Right lobe of liver (tissue), 6 donors: ENCODE measurements around the gene CELF2. TPM values are rescaled to one million over a fixed set of nuclear protein-coding genes. Genes with fewer than 3 reads are reported as not detected.

Experiments used
- ATAC-seq, 4 donors: fragments of 200-7000 bp; cut with Tn5 transposase; one replicate each; pipeline ENCODE4 v1.9.1; 2020; ENCODE audit warnings: mild to moderate bottlenecking in 4 of 4, moderate library complexity in 4 of 4
- DNase-seq, 3 donors: peaks; one replicate each; pipeline ENCODE4 v3.0.0-alpha.2; 2020
- H3K27ac ChIP-seq, 3 donors: fragments of 200-600 bp; one replicate each; pipeline ENCODE4 v1.8.0; 2022
- H3K27me3 ChIP-seq, 2 donors: fragments of 200-600 bp; one replicate each; pipeline ENCODE4 v1.8.0; 2022
- H3K36me3 ChIP-seq, 4 donors: fragments of 200-600 bp; sonication (generic) in 1 of 4; one replicate each; pipeline versions ENCODE4 v1.5.1 to v1.8.0; 2017 to 2022; ENCODE audit warnings: control low read depth in 1 of 4
- H3K4me1 ChIP-seq, 4 donors: fragments of 200-600 bp; sonication (generic) in 1 of 4; one replicate each; pipeline versions ENCODE4 v1.5.1 to v1.8.0; 2017 to 2022; ENCODE audit warnings: control low read depth in 1 of 4
- H3K4me3 ChIP-seq, 3 donors: fragments of 200-600 bp; one replicate each; pipeline ENCODE4 v1.8.0; 2022
- H3K9me3 ChIP-seq, 4 donors: fragments of 200-600 bp; sonication (generic) in 1 of 4; one replicate each; pipeline versions ENCODE4 v1.5.1 to v1.8.0; 2017 to 2022; ENCODE audit warnings: control low read depth in 1 of 4
- POLR2A ChIP-seq: fragments of 450-650 bp; IDR thresholded peaks from one replicate; pipeline ENCODE4 v1.6.1; 2017; ENCODE audit warnings: antibody characterized with exemption, mild to moderate bottlenecking
- WGBS: methylation state at CpG from one replicate; pipeline ENCODE4 v1.1.6; 2018; ENCODE audit warnings: low coverage, low lambda C conversion rate; ENCODE audit not compliant: insufficient coverage; ENCODE audit errors: missing lambda C conversion rate; 5-methylcytosine and 5-hydroxymethylcytosine counted together
- intact Hi-C, 2 donors: fragments of 100-400 bp; cut with DNase I; formaldehyde crosslinking; loops; one replicate each; pipeline versions ENCODE4 v1.11.2 to v1.14.1; 2022
- total RNA-seq, 6 experiments: library from RNA; depleted of rRNA in 2 of 6; stranded (reverse); fragments of >200 nt in 2 of 6; fragmentation: NEBNext Ultra II Directional in 3 of 6; extraction: Animal tissue kit (Norgen Biotek cat#: 25700) in 3 of 6; gene quantifications; one replicate each; pipeline versions ENCODE4 v1.1.0 to v1.2.4, GENCODE V29; 2016 to 2023
- TF ChIP-seq, protein P1 (sequence below), 4 donors: fragments of 200-600 bp in 3 of 4; fragments of 450-650 bp in 1 of 4; IDR thresholded peaks; one replicate each; pipeline versions ENCODE4 v1.5.1 to v1.8.0; 2016 to 2022; ENCODE audit warnings: antibody characterized with exemption in 4 of 4, mild to moderate bottlenecking in 2 of 4
- donor health status: DM: no; HTN: yes; CAD: no.
- donor health status: DM: no; HTN: no; CAD: no.
- donor health status: DM: no; HTN: no; CAD: no.
- donor health status: DM: no; HTN: yes; CAD: no.
- donor health status: DM: no; HTN: yes; CAD: no.

CELF2 gene
- total RNA-seq, 6 experiments from 2014 or later: 2.4 to 6.2 (median 3.7) TPM

DNA sequence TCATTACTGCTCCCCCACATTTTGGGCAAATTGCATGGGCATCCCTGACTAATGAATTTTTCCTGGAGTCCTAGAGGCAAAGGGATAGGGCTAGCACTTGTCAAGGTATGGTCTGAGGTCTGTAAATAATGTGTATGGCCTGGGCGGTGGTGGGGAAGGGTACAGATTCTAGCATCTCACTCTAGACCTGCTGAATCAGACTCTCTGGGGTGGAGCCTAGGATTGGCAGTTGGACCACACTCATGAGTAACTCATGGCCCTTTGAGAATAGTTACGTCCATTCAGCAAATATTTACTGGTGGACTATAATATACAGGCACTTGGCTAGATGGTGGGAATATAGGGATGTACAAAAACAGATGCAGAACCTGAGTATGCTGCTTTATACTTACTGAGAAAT is 118.0 kb downstream of the CELF2 start:
- intact Hi-C loops: no loop called here
- H3K27me3 ChIP-seq: no peaks in the 10 kb centered on the region
- WGBS: 29% methylated on average over 2 of the region's 2 CpGs

DNA sequence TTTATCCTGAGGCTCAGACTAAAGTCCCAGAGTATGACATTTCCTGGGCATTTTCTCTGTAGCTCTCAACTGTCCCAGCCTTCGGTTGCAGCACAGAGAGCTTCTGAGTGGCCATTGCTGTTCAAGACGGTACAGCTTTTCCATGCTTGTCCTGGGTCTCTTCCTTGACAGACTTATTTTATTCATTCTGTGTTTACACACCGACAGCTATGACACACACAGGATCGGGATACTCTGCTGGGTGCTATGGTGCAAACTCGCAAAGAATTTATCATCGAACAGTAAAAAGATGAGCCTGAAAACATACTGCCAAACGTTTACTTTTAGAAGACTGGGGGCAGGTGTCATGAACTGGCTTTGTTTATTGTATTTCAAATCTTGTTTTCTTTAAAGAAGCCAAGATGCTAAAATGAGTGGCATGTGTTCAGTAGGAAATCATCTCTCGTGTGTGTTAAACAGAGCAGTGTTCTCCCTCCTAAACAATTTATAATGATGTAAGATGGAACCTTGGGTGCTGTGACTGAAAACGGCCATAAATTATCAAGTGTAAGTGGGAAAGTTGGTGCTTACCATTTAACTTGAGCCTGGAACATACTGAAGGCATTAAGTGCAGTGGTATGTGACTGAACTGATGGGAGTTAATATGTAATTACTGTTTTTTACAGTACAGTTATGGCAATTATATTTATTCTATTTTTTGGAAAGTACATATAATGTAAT is 120.8 kb downstream of the CELF2 start:
- no peak overlapping the region for H3K27ac ChIP-seq
- H3K9me3 ChIP-seq: no peaks in the 10 kb centered on the region
- DNase-seq: no peak
- TF ChIP-seq, protein P1, sequence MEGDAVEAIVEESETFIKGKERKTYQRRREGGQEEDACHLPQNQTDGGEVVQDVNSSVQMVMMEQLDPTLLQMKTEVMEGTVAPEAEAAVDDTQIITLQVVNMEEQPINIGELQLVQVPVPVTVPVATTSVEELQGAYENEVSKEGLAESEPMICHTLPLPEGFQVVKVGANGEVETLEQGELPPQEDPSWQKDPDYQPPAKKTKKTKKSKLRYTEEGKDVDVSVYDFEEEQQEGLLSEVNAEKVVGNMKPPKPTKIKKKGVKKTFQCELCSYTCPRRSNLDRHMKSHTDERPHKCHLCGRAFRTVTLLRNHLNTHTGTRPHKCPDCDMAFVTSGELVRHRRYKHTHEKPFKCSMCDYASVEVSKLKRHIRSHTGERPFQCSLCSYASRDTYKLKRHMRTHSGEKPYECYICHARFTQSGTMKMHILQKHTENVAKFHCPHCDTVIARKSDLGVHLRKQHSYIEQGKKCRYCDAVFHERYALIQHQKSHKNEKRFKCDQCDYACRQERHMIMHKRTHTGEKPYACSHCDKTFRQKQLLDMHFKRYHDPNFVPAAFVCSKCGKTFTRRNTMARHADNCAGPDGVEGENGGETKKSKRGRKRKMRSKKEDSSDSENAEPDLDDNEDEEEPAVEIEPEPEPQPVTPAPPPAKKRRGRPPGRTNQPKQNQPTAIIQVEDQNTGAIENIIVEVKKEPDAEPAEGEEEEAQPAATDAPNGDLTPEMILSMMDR (IDR thresholded peaks at IDR 0.05): no peak
- TF ChIP-seq POLR2A: no peak
- H3K4me1 ChIP-seq: no peaks in the 10 kb centered on the region
- ATAC-seq: no peak
- no peak overlapping the region for H3K4me3 ChIP-seq
- intact Hi-C loops: no loop called here
- WGBS: 43% methylated on average over 9 of the region's 9 CpGs
- no peaks in the 10 kb centered on the region for H3K27me3 ChIP-seq
- H3K36me3 ChIP-seq: no peaks in the 10 kb centered on the region

More for the DNA sequence above, 118.0 kb downstream of the CELF2 start:
- Histone ChIP-seq H3K4me1 (no peaks in the 10 kb centered on the region), H3K4me3 (no peak overlapping the region), H3K27ac (no peak overlapping the region), H3K9me3 (no peaks in the 10 kb centered on the region), H3K36me3 (no peaks in the 10 kb centered on the region)
- TF ChIP-seq POLR2A: no peak
- no peak for ATAC-seq
- DNase-seq: no peak

DNA sequence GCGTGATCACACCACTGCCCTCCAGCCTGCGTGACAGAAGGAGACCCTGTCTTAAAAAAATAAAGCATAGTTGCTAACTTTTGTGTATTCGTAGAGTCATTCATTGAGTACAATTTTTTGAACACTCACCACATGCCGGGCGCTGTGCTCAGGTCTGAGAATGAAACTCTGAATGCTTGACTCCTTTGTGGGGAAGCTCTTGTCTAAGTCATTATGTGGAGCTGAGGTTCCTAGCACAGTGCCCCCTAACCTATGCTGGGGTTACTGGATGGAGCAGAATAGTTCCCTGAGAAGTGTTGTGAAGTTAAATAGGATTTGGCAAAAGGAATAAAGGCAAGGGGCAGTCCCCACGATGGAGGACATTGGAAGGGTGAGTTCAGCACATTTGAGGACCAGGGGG is 123.3 kb downstream of the CELF2 start:
- Histone ChIP-seq H3K9me3 (no peaks in the 10 kb centered on the region), H3K27me3 (no peaks in the 10 kb centered on the region), H3K4me3 (no peak overlapping the region), H3K36me3 (no peaks in the 10 kb centered on the region), H3K27ac (no peak overlapping the region), H3K4me1 (no peaks in the 10 kb centered on the region)
- intact Hi-C loops: no loop called here
- WGBS: 73% methylated on average over 6 of the region's 6 CpGs
- TF ChIP-seq, protein P1 (IDR thresholded peaks at IDR 0.05): no peak
- TF ChIP-seq POLR2A: no peak
- ATAC-seq (no peak), DNase-seq (no peak)

DNA sequence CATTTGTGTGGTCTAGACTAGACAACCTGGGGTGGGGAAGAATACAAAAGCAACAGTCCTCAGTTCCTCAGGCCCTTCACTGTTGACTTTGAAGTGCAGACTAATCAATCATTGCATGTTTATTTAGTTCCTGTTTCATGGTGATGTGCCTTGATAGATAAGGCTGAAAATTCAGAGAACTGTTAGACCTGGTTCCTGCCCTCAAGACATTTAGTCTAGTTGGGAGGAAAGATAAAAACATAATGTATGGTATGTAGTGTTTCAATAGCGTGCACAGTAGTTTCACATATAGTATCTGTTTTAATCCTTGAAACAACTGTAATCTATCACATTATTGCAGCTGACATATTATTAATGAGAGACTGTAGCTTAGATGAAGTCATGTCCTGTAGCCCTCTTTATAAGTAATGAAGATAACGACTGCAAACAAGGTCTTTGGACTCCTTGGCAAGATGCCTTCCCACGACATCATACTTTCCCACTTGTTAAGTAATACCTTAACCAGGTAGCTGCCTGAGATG is 124.0 kb downstream of the CELF2 start:
- no peaks in the 10 kb centered on the region for H3K36me3 ChIP-seq
- H3K4me1 ChIP-seq: no peaks in the 10 kb centered on the region
- H3K9me3 ChIP-seq: no peaks in the 10 kb centered on the region
- DNase-seq (no peak), ATAC-seq (peak; percentile 48 to 85 (median 70))
- WGBS: 20% methylated on average over 3 of the region's 3 CpGs
- no peak overlapping the region for H3K27ac ChIP-seq
- intact Hi-C loops: no loop called here
- no peak for TF ChIP-seq POLR2A
- TF ChIP-seq, protein P1 (IDR thresholded peaks at IDR 0.05): no peak
- no peak overlapping the region for H3K4me3 ChIP-seq
- H3K27me3 ChIP-seq: no peaks in the 10 kb centered on the region

DNA sequence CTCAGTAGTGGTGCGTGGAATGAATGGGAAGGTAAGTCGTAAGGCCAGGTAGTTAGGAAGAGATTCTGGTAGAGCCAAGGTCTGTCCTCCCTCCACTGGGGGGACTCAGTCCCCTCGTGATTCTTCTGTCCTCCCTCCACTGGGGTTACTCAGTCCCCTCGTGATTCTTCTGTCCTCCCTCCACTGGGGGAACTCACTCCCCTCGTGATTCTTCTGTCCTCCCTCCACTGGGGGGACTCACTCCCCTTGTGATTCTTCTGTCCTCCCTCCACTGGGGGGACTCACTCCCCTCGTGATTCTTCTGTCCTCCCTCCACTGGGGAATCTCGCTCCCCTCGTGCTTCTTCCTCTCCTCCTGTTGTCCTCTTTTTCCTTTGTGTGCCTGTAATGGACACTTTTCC is 125.1 kb downstream of the CELF2 start:
- 57% methylated on average over 8 of the region's 8 CpGs for WGBS

More for the DNA sequence above, 125.1 kb downstream of the CELF2 start:
- Histone ChIP-seq H3K36me3 (no peaks in the 10 kb centered on the region), H3K27me3 (no peaks in the 10 kb centered on the region), H3K27ac (no peak overlapping the region), H3K4me1 (no peaks in the 10 kb centered on the region), H3K9me3 (no peaks in the 10 kb centered on the region), H3K4me3 (no peak overlapping the region)
- TF ChIP-seq, protein P1 (IDR thresholded peaks at IDR 0.05): no peak
- no peak for TF ChIP-seq POLR2A
- DNase-seq: no peak
- intact Hi-C loops: no loop called here
- no peak for ATAC-seq
